ENCODE results near the gene ZSWIM6. TPM values are rescaled to one million over a fixed set of nuclear protein-coding genes. Genes with fewer than 3 reads are reported as not detected.

Gene ZSWIM6
- total RNA-seq, 1 experiment from 2014 or later = 10.8 TPM

GRCh38 chr5:61366497-61367240, 34.6 kb downstream of the ZSWIM6 start:
- in situ Hi-C loops (cut with HindIII; ENCODE audit: low pct_unique_long_range_greater_than_20kb, low sequenced_read_pairs) = no loop called here
- Histone ChIP-seq H3K27ac (ENCODE audit: low read length) (no peak overlapping the region), H3K4me3 (ENCODE audit: low read depth in 2 of 2, low read length in 2 of 2) (no peak overlapping the region), H3K27me3 (ENCODE audit: control insufficient read depth, insufficient read depth, low read length) (no peaks in the 10 kb centered on the region), H3K4me1 (ENCODE audit: control insufficient read depth, insufficient read depth, low read length) (peaks cover 3% of the 10 kb centered on the region; the same call in 1 of the 2 replicates), H3K36me3 (ENCODE audit: control insufficient read depth, insufficient read depth, low read length) (no peaks in the 10 kb centered on the region), H3K9me3 (ENCODE audit: control insufficient read depth, insufficient read depth, low read depth, low read length) (no peaks in the 10 kb centered on the region)
- ChIA-PET POLR2A (no interaction called here), CTCF (interaction anchor here (0.6 kb wide), 1 partner anchor 777 kb away, joined by 3 read pairs; no protein-coding TSS in a partner anchor)
- no TSS peak for BruUV-seq (replicated peaks)
- ATAC-seq (no peak), DNase-seq (ENCODE audit: low read depth, low spot score) (no peak)
- TF ChIP-seq CTCF (IDR thresholded peaks at IDR 0.05) (no peak), SIN3A (IDR thresholded peaks at IDR 0.05; ENCODE audit: borderline replicate concordance, insufficient read depth, low read depth, low read length) (no peak), POLR2AphosphoS5 (IDR thresholded peaks at IDR 0.05; ENCODE audit: low read depth, low read length) (no peak), TCF7L2 (IDR thresholded peaks at IDR 0.05; ENCODE audit: low read depth, low read length) (no peak), REST (IDR thresholded peaks at IDR 0.05; ENCODE audit: insufficient read depth in 1 of 2, low read depth in 2 of 2, low read length in 1 of 2) (no peak)
- intact Hi-C loops (cut with micrococcal nuclease; ENCODE audit: unreplicated experiment) = no loop called here

- no peaks in the 10 kb centered on the region for H3K36me3 ChIP-seq (ENCODE audit: control insufficient read depth, insufficient read depth, low read length)
- no peak overlapping the region for H3K27ac ChIP-seq (ENCODE audit: low read length)
- intact Hi-C loops (cut with micrococcal nuclease; ENCODE audit: unreplicated experiment) = no loop called here
- ATAC-seq (no peak), DNase-seq (ENCODE audit: low read depth, low spot score) (no peak)
- POLR2A ChIA-PET = no interaction called here
- no TSS peak for BruUV-seq (replicated peaks)
- H3K4me3 ChIP-seq (ENCODE audit: low read depth in 2 of 2, low read length in 2 of 2) = no peak overlapping the region
- no peaks in the 10 kb centered on the region for H3K27me3 ChIP-seq (ENCODE audit: control insufficient read depth, insufficient read depth, low read length)
- peaks cover 3% of the 10 kb centered on the region; the same call in 1 of the 2 replicates for H3K4me1 ChIP-seq (ENCODE audit: control insufficient read depth, insufficient read depth, low read length)
- in situ Hi-C loops (cut with HindIII; ENCODE audit: low pct_unique_long_range_greater_than_20kb, low sequenced_read_pairs) = no loop called here
- no peak for TF ChIP-seq TCF7L2 (IDR thresholded peaks at IDR 0.05; ENCODE audit: low read depth, low read length)
- TF ChIP-seq POLR2AphosphoS5 (IDR thresholded peaks at IDR 0.05; ENCODE audit: low read depth, low read length) = no peak
- TF ChIP-seq SIN3A (IDR thresholded peaks at IDR 0.05; ENCODE audit: borderline replicate concordance, insufficient read depth, low read depth, low read length) = no peak
- TF ChIP-seq CTCF (IDR thresholded peaks at IDR 0.05) = no peak
- TF ChIP-seq REST (IDR thresholded peaks at IDR 0.05; ENCODE audit: insufficient read depth in 1 of 2, low read depth in 2 of 2, low read length in 1 of 2) = no peak
- no peaks in the 10 kb centered on the region for H3K9me3 ChIP-seq (ENCODE audit: control insufficient read depth, insufficient read depth, low read depth, low read length)
- CTCF ChIA-PET = no interaction called here
Observed at GRCh38 chr5:61370506-61370905, 38.4 kb downstream of the ZSWIM6 start.
